Hippocampal formation (tissue), 2 donors: ENCODE measurements around the gene CCBE1.
"Not testable (repeated sequence)": the region's sequence is repeated elsewhere in the genome, so short reads cannot be mapped to it uniquely, and the experiment has no call there.

Experiments
- DNase-seq, 2 donors: peaks; one replicate each; lab custom pipeline; 2025; lab: John Stamatoyannopoulos, UW

Gene CCBE1

DNA sequence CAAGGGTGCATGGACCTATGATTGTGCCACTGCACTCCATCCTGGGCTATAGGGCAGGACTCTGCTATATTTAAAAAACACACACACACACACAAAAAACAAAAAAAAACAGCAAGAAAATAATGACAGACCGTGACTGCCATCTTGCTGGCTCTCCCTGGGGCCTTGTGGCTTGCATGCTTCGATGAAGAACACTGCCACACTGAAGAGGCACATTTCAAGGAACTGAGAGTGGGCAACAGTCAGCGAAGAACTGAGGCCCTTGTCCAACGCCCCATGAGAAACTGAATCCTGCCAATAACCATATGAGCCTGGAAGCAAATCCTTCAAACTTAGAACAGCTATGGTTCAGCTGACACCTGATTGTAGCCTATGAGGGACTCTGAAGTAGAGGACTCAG is 158.1 kb downstream of the CCBE1 start:
- DNase-seq: no peak

GRCh38 chr18:59537579-59537978 is 159.6 kb downstream of the CCBE1 start:
- no peak for DNase-seq

DNA sequence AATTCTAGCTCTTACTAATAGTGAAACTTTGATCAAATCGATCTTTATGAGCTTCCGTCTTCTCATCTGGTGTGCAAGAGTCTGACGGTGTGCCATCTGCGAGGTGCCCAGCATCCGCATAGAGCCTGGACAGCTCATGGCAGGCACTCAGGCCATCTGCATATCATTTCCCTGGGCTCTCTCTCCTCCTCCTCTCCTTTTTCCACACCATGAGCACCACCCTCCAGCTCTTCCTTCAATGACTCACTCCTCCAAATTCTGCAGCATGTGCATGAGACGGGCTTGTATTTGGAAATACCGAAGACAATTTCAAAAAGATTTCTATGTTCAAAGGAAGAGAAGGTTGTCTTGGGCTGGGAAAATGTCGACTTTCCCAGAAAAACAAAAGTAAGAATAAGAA is 161.1 kb downstream of the CCBE1 start:
- DNase-seq: no peak

DNA sequence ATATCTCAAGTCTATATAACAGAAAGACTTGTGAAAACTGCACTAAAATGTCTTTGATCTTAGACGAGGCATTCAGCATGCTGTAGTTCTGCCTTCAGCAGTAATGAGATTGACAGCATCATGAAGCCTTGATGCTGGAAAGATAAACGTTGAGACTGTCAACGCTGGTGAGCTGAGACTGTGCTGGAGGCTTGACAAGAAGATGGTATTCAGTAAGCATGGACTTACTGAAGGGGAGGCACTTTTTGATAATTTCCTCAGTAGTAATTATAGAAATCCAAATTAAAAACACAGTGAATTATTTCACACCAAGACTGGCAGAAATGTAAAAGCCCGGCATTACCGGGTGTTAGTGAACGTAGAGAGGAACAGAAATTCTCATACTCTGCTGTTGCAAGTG is 162.2 kb downstream of the CCBE1 start:
- DNase-seq: no peak

DNA sequence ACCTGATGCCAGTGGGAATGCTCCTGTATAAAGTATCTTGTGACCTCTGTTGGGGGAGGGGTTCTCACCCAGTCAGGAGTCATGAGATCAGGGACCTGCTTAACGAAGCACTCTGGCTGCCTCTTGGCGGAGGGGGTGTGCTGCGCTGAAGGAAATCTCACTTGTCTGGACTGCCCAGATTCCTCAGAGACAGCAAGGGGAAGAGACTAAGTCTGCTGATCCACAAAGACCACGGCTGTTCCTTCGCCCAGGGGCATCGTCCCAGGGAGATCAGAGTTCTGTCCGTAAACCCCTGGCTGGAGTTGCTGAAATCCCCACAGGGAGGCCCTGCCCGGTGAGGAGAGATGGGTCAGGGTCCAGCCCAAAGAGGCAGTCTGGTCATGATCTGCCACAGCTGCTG is 168.4 kb downstream of the CCBE1 start:
- no peak for DNase-seq

- DNase-seq: no peak
These were observed 176.5 kb downstream of the CCBE1 start for GRCh38 chr18:59520562-59521355.

DNA sequence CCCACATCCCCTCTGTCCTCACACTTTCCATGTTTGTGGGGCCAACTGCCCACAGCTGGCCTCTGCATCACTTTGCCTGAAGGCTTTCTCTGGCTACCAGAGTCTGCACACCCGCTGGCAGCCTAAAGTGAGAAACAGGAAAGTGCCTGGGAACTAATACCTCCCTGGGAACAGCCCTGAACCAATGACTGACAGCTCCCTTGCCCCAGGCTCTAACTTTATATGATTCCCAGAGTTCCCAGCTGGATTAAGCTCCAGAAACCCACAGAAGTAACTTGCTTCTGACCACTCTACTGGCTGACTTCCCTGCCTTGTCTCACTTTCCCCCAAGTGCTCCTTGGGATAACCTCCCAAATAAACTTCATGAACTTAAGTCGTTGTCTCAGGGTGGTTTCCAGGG is 178.5 kb downstream of the CCBE1 start:
- no peak for DNase-seq

GRCh38 chr18:59517446-59518165 is 179.6 kb downstream of the CCBE1 start:
- DNase-seq: no peak

GRCh38 chr18:59516356-59517155 is 180.7 kb downstream of the CCBE1 start:
- DNase-seq: no peak

DNA sequence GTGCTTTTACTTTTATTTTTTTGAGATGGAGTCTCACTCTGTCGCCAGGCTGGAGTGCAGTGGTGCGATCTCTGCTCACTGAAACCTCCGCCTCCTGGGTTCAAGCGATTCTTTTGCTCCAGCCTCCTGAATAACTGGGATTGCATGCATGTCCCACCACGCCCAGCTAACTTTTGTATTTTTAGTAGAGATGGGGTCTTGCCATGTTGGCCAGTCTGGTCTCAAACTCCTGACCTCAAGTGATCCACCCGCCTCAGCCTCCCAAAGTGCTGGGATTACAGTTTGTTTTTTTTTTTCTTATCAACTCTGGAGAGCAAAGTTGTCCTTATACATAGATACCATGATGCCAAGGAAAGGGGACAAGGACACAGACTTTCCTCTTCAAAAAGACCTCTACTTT is 181.3 kb downstream of the CCBE1 start:
- DNase-seq: not testable (repeated sequence)

GRCh38 chr18:59515147-59515546 is 182.1 kb downstream of the CCBE1 start:
- DNase-seq: no peak

- no peak for DNase-seq
These were observed 183.0 kb downstream of the CCBE1 start for GRCh38 chr18:59514203-59514602.

- no peak for DNase-seq
These were observed 185.0 kb downstream of the CCBE1 start for GRCh38 chr18:59512025-59512755.

GRCh38 chr18:59509481-59510442 is 187.5 kb downstream of the CCBE1 start:
- no peak for DNase-seq

- no peak for DNase-seq
These were observed 191.9 kb downstream of the CCBE1 start for GRCh38 chr18:59505356-59505755.

- no peak for DNase-seq
These were observed 194.7 kb downstream of the CCBE1 start for GRCh38 chr18:59502274-59503175.

DNA sequence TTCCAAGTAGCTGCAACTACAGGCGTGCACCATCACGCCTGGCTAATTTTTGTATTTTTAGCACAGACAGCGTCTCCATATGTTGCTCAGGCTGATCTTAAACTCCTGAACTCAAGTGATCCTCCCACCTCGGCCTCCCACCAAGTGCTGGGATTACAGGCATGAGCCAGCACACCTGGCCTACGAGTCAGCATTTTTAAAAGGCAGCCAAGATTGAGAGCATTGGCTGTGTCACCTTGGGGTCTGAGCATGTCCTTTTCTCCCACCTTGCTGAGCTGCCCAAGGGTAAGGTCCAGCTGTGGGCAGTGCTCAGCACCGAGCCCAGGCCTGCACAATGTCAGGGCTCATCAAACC is 195.3 kb downstream of the CCBE1 start:
- no peak for DNase-seq

DNA sequence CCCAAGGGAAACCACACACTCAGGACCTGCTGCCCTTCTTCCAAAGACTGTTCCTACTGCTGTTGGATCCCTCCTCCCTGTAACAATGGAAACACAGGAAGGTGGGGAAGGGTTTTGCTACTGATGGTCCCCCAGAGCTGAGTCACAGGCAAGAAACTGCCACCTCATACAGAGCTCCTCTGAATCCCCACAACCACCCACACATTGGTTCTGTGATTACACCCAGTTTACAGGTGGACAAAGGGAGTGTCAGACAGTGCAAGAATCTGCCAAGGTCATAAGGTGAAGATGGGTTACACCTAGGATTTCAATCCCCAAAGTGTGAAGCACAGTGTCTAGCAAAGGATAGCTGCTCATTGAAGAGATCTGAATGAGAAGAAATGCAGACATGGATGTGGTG is 196.5 kb downstream of the CCBE1 start:
- DNase-seq: no peak

GRCh38 chr18:59498506-59499086 is 198.6 kb downstream of the CCBE1 start:
- no peak for DNase-seq
